Suprapubic skin (tissue), 4 donors: ENCODE results near the gene BCKDK. TPM values are rescaled to one million over a fixed set of nuclear protein-coding genes. Genes with fewer than 3 reads are reported as not detected.

Source experiments
- DNase-seq, 2 donors: peaks; one replicate each; pipeline ENCODE4 v3.0.0-alpha.2; 2019; ENCODE audit warnings: low spot score in 2 of 2
- H3K27ac ChIP-seq: fragments of 200-600 bp; sonication (generic); one replicate; pipeline ENCODE4 v1.5.1; 2019
- H3K27me3 ChIP-seq: fragments of 200-600 bp; sonication (generic); one replicate; pipeline ENCODE4 v1.5.1; 2019
- H3K36me3 ChIP-seq: fragments of 200-600 bp; sonication (generic); one replicate; pipeline ENCODE4 v1.5.1; 2019
- H3K4me1 ChIP-seq: fragments of 200-600 bp; sonication (generic); one replicate; pipeline ENCODE4 v1.5.1; 2019
- H3K4me3 ChIP-seq: fragments of 200-600 bp; sonication (generic); one replicate; pipeline ENCODE4 v1.5.1; 2019; ENCODE audit warnings: mild to moderate bottlenecking
- H3K9me3 ChIP-seq: fragments of 200-600 bp; sonication (generic); one replicate; pipeline ENCODE4 v1.5.1; 2019
- EP300 ChIP-seq: sonication (generic); formaldehyde crosslinking; IDR thresholded peaks from one replicate; pipeline ENCODE4 v1.6.1; 2017; ENCODE audit warnings: antibody characterized with exemption
- POLR2A ChIP-seq, 2 donors: fragments of 450-650 bp; IDR thresholded peaks; one replicate each; pipeline ENCODE4 v1.6.1; 2017; ENCODE audit warnings: antibody characterized with exemption in 2 of 2, mild to moderate bottlenecking in 2 of 2, moderate library complexity in 2 of 2
- POLR2AphosphoS5 ChIP-seq, 3 donors: sonication (generic); formaldehyde crosslinking; IDR thresholded peaks; one replicate each; pipeline ENCODE4 v1.6.1; 2017; ENCODE audit warnings: antibody characterized with exemption in 3 of 3
- WGBS: methylation state at CpG from one replicate; pipeline ENCODE4 v1.1.5; 2018; 5-methylcytosine and 5-hydroxymethylcytosine counted together
- total RNA-seq, 4 donors: library from RNA; depleted of rRNA; stranded (reverse); fragments of >200 nt; gene quantifications; one replicate each; pipeline ENCODE4 v1.1.0, GENCODE V29; 2016
- TF ChIP-seq, protein P1 (sequence below), 2 donors: fragments of 200-600 bp in 1 of 2; fragments of 450-650 bp in 1 of 2; sonication (generic) in 1 of 2; IDR thresholded peaks; one replicate each; pipeline ENCODE4 v1.5.1; 2016 to 2019; ENCODE audit warnings: antibody characterized with exemption in 2 of 2, mild to moderate bottlenecking in 1 of 2, moderate library complexity in 1 of 2

The BCKDK gene
- total RNA-seq, 4 donors from 2014 or later = 51.0 to 63.2 (median 58.2) TPM

DNA sequence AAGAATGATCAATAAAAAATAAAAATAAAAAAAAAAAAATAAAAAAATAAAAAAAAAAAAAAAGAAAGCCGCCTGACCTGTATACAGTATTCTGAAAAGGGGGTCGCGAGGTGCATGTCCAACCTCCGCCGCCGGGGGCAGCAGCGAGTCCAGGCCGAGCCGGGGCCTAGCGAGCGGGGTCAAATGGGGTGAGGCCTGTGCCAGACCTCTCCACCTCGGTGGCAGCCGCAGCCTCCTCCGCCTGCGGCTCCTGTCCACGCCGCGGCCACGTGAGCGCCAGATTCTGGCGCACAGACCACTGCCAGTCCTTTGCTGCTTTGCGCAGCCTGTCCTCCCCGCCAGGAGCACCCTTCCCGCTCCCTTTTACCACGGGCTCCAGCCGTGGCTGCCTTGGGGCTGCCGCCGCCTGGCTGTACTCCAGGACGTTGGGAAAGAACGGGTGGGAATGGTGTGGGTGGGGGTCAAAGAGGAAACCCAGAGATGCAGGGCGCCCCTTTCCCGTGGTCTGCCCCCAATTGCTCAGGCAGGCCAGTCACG, 2.4 kb upstream of the BCKDK start:
- DNase-seq = peak; percentile 92 to 95
- no peak overlapping the region for H3K27ac ChIP-seq
- H3K4me3 ChIP-seq = peak overlapping the region; percentile 29
- TF ChIP-seq, protein P1, sequence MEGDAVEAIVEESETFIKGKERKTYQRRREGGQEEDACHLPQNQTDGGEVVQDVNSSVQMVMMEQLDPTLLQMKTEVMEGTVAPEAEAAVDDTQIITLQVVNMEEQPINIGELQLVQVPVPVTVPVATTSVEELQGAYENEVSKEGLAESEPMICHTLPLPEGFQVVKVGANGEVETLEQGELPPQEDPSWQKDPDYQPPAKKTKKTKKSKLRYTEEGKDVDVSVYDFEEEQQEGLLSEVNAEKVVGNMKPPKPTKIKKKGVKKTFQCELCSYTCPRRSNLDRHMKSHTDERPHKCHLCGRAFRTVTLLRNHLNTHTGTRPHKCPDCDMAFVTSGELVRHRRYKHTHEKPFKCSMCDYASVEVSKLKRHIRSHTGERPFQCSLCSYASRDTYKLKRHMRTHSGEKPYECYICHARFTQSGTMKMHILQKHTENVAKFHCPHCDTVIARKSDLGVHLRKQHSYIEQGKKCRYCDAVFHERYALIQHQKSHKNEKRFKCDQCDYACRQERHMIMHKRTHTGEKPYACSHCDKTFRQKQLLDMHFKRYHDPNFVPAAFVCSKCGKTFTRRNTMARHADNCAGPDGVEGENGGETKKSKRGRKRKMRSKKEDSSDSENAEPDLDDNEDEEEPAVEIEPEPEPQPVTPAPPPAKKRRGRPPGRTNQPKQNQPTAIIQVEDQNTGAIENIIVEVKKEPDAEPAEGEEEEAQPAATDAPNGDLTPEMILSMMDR (IDR thresholded peaks at IDR 0.05) = peak; percentile 67 to 84
- peak in 2 of 3 donors; percentile 57 to 61 for TF ChIP-seq POLR2AphosphoS5 (IDR thresholded peaks at IDR 0.05)
- no peak for TF ChIP-seq EP300
- H3K4me1 ChIP-seq = peaks cover 35% of the 10 kb centered on the region
- no peaks in the 10 kb centered on the region for H3K27me3 ChIP-seq
- WGBS = 9% methylated on average over 33 of the region's 33 CpGs
- H3K36me3 ChIP-seq = peaks cover 15% of the 10 kb centered on the region
- H3K9me3 ChIP-seq = no peaks in the 10 kb centered on the region

DNA sequence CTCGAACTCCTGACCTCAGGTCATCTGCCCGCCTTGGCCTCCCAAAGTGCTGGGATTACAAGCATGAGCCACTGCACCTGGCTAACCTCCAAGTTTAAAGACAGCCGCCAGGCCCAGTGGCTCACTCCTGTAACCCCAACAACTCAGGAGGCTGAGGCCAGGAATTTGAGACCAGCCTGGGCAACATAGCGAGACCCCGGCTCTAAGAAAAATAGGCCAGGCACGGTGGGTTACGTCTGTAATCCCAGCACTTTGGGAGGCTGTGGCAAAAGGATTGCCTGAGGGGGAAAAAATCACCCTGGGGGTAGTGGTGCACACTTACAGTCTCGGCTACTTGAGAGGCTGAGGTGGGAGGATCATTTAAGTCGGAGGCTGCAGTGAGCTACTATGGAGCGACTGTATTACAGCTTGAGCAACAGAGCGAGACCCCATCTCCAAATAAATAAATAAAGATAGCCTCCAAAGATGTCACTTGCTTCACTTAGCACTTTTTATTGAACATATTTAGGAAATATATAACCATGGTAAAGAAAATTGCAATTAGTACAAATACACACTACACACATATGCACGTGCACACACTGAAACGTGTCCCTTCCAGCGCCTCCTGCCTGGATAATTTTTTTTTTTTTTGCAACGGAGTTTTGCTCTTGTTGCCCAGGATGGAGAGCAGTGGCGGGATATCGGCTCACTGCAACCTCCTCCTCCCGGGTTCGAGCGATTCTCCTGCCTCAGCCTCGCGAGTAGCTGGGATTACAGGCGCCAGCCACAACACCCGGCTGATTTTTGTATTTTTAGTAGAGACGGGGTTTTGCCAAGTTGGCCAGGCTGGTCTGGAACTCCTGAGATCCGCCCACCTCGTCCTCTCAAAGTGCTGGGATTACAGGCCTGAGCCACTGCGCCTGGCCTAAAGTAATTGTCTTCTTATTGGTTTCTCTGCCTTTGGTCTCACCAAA, 1.4 kb upstream of the BCKDK start:
- no peak for DNase-seq
- H3K9me3 ChIP-seq = no peaks in the 10 kb centered on the region
- H3K36me3 ChIP-seq = peaks cover 25% of the 10 kb centered on the region
- H3K4me1 ChIP-seq = peaks cover 45% of the 10 kb centered on the region
- H3K4me3 ChIP-seq = no peak overlapping the region
- no peak overlapping the region for H3K27ac ChIP-seq
- no peaks in the 10 kb centered on the region for H3K27me3 ChIP-seq
- no peak for TF ChIP-seq POLR2A (IDR thresholded peaks at IDR 0.05)
- TF ChIP-seq EP300 = no peak
- TF ChIP-seq, protein P1 (IDR thresholded peaks at IDR 0.05) = no peak
- TF ChIP-seq POLR2AphosphoS5 (IDR thresholded peaks at IDR 0.05) = no peak
- WGBS = 90% methylated on average over 28 of the region's 28 CpGs

DNA sequence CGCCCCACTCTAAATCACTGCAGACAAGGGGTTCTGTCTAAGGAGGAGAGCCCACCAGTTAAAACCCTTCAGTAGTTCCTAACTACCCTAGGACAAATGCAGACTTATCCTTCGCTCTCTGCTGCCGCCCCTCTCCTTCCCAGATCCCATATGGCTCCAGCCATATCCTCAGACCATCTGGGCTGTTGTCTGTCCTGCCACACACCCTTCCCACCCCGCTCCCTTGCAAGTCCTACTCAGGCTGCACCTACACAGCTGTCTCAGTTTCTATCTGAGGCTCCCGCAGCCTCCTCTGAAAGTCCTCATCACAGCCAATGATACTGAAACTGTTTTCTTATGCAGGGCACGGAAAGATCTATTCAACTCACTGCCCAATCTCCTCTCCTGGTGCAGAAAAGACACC, 720 bp upstream of the BCKDK start:
- Histone ChIP-seq H3K4me3 (no peak overlapping the region), H3K9me3 (no peaks in the 10 kb centered on the region), H3K4me1 (peaks cover 52% of the 10 kb centered on the region), H3K27me3 (no peaks in the 10 kb centered on the region), H3K36me3 (peaks cover 32% of the 10 kb centered on the region), H3K27ac (no peak overlapping the region)
- WGBS = 95% methylated on average over 6 of the region's 6 CpGs
- no peak for DNase-seq
- TF ChIP-seq, protein P1 (IDR thresholded peaks at IDR 0.05) = no peak
- TF ChIP-seq POLR2AphosphoS5 (IDR thresholded peaks at IDR 0.05) = no peak
- TF ChIP-seq POLR2A (IDR thresholded peaks at IDR 0.05) = no peak

DNA sequence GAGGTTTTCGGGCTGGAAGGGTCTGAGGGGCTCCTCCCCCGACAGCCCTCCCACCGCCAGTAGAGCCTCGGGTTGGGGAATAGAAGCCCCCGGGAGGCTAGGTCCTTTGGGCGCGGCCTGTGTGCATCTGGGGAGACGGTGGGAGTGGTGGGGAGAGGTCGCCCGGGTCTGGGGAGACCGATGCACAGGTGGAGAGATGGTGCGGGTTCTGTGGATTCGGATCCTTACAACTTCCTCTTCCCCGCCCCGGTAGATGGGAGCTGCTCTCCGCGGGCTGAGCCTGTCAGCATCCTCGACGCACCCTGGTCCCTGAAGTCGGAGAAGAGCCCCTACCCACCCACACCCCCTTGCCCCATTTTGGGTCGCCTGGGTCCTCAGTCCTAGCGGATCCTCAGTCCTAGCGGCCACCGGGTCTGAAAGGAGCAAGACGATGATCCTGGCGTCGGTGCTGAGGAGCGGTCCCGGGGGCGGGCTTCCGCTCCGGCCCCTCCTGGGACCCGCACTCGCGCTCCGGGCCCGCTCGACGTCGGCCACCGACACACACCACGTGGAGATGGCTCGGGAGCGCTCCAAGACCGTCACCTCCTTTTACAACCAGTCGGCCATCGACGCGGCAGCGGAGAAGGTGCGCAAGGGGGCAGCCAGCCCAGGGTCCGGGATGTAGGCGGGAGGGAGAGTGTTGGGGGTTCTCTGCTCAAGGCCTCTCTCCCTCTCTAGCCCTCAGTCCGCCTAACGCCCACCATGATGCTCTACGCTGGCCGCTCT, 790 bp downstream of the BCKDK start:
- Histone ChIP-seq H3K4me1 (peaks cover 67% of the 10 kb centered on the region), H3K9me3 (no peaks in the 10 kb centered on the region), H3K4me3 (peak overlapping the region; percentile 100), H3K27me3 (no peaks in the 10 kb centered on the region), H3K36me3 (peaks cover 34% of the 10 kb centered on the region), H3K27ac (peak overlapping the region; percentile 89)
- TF ChIP-seq, protein P1 (IDR thresholded peaks at IDR 0.05) = no peak
- TF ChIP-seq EP300 (no peak), POLR2A (IDR thresholded peaks at IDR 0.05) (no peak), POLR2AphosphoS5 (IDR thresholded peaks at IDR 0.05) (no peak)
- 57% methylated on average over 34 of the region's 57 CpGs for WGBS
- no peak for DNase-seq
